Nephron progenitor cell (in vitro differentiated cells): ENCODE data around the gene TPPP2.

Experiments
- DNase-seq: peaks from one replicate; pipeline ENCODE4 v3.0.0; 2021
- H3K27ac Mint-ChIP-seq: 2 replicates; pipeline ENCODE4 v1.8.0; 2021; ENCODE audit warnings: mild to moderate bottlenecking, moderate library complexity, mixed read lengths
- H3K27me3 Mint-ChIP-seq: 2 replicates; pipeline ENCODE4 v1.8.0; 2021; ENCODE audit warnings: mild to moderate bottlenecking, low read depth, mixed read lengths; ENCODE audit not compliant: poor library complexity
- H3K36me3 Mint-ChIP-seq: 2 replicates; pipeline ENCODE4 v1.8.0; 2021; ENCODE audit warnings: low read depth, mixed read lengths
- H3K4me1 Mint-ChIP-seq: 2 replicates; pipeline ENCODE4 v1.8.0; 2021; ENCODE audit warnings: mixed read lengths
- H3K4me3 Mint-ChIP-seq: 2 replicates; pipeline ENCODE4 v1.8.0; 2021; ENCODE audit warnings: mild to moderate bottlenecking, moderate library complexity, mixed read lengths
- H3K9me3 Mint-ChIP-seq: 2 replicates; pipeline ENCODE4 v1.8.0; 2021; ENCODE audit warnings: mild to moderate bottlenecking, moderate library complexity, mixed read lengths
- CTCF ChIP-seq: fragments of 200-600 bp; sonication (generic); IDR thresholded peaks from 2 replicates; pipeline ENCODE4 v1.5.0; 2021; ENCODE audit warnings: antibody characterized with exemption

TPPP2 gene

GRCh38 chr14:21014761-21015190 is 15.2 kb upstream of the TPPP2 start:
- DNase-seq, result peak; percentile 91
- Mint-ChIP-seq H3K4me3 (no peak overlapping the region), H3K4me1 (peaks cover 37% of the 10 kb centered on the region), H3K9me3 (no peaks in the 10 kb centered on the region), H3K27me3 (peaks cover 22% of the 10 kb centered on the region), H3K27ac (no peak overlapping the region), H3K36me3 (peaks cover 13% of the 10 kb centered on the region)
- TF ChIP-seq CTCF, result peak; percentile 94

DNA sequence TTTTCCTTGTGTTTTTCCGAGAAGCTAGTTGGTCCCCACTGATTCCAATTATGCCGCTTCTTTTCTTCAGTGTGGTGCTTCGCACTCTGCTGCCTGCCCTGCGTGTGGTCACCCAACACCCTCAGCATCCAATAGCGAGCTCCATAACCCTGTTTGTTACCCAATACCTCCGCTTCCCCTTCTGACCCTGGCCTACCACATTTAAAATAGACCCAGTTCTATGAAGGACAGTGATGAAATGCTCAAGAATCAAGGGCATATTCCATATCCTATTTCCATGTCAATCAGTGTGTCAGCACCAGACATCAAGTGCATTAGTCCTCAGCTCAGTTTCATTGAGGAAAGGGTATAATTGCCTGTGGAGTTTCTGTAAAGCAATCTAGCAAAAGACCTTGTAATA is 14.7 kb upstream of the TPPP2 start:
- no peak for DNase-seq
- H3K36me3 Mint-ChIP-seq, result peaks cover 15% of the 10 kb centered on the region
- no peak overlapping the region for H3K4me3 Mint-ChIP-seq
- no peak overlapping the region for H3K27ac Mint-ChIP-seq
- no peak for TF ChIP-seq CTCF
- peaks cover 22% of the 10 kb centered on the region for H3K27me3 Mint-ChIP-seq
- H3K4me1 Mint-ChIP-seq, result peaks cover 37% of the 10 kb centered on the region
- H3K9me3 Mint-ChIP-seq, result no peaks in the 10 kb centered on the region

DNA sequence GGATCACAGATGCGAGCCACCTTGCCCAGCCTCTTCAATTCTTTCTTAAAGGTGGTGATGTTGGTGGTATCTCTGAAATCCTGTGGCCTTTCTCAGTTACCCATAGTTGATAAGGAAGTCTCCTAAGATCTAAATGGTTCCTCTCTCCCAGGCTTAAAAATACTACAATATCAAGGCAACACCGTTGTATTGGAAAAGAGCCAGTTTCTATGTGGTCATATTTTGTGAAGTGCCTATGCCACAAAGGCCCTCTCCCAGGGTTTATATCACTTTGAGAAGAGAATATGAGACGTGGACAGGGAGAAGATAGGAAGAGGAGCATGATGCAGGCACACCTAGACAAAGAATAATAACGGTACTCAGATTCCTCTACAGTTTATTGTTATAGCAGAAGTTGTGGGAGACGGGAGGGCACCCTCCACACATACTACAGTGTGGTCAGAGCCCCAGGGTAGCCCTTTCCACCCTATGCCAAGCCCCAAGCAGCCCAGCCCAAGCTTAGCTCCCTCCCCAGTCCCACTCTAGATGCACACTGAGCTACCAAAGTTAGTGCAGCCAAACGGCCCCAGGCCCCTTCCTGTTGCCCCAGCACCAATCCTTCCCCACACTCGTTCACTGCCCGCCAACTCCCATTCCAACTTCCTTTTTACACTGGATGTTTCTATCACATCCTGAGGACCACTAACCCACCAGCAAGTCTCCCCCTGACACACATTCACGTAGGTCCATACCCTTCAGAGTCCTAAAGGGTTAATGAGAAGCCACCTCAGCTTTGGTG is 13.4 kb upstream of the TPPP2 start:
- peaks cover 25% of the 10 kb centered on the region for H3K27me3 Mint-ChIP-seq
- no peak overlapping the region for H3K4me3 Mint-ChIP-seq
- peaks cover 37% of the 10 kb centered on the region for H3K4me1 Mint-ChIP-seq
- H3K36me3 Mint-ChIP-seq, result peaks cover 28% of the 10 kb centered on the region
- no peaks in the 10 kb centered on the region for H3K9me3 Mint-ChIP-seq
- H3K27ac Mint-ChIP-seq, result no peak overlapping the region
- no peak for TF ChIP-seq CTCF
- DNase-seq, result no peak

DNA sequence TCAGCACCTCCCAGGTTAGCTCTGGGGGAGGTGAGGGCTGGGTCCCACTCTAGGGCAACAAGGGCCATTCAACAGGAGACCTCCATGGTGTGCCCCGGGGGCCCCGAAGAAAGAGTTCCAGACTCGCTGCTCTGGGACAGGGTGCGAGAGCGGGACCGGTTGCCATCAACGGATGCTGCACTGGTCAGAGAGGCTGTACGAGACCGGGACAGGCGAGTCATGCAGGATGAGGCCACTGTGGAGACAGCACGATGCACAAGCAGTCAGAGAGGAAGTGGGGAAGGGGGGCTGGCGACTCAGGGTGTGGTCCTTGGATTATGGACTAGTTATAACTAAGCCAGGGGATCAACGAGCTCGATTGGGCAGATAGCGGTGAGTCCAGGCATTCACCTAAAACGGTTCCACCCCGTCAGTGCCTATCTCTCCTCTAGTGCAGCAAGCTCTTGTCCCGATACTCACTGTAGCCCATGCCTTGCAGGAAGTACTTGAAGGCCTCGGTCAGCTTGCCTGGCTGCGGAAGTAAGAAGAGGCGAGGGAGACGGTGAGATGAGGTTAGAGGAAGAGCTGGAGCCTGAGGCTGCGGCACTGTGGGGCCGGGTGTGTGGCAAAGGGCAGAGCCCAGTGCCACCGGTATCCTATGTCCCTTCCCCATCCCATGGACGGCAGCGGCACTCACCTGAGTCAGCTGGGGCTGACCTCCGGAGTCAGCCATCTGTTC is 12.3 kb upstream of the TPPP2 start:
- no peak for TF ChIP-seq CTCF
- Mint-ChIP-seq H3K4me1 (peaks cover 42% of the 10 kb centered on the region), H3K4me3 (no peak overlapping the region), H3K27ac (no peak overlapping the region), H3K9me3 (no peaks in the 10 kb centered on the region), H3K36me3 (peaks cover 36% of the 10 kb centered on the region), H3K27me3 (peaks cover 32% of the 10 kb centered on the region)
- no peak for DNase-seq

DNA sequence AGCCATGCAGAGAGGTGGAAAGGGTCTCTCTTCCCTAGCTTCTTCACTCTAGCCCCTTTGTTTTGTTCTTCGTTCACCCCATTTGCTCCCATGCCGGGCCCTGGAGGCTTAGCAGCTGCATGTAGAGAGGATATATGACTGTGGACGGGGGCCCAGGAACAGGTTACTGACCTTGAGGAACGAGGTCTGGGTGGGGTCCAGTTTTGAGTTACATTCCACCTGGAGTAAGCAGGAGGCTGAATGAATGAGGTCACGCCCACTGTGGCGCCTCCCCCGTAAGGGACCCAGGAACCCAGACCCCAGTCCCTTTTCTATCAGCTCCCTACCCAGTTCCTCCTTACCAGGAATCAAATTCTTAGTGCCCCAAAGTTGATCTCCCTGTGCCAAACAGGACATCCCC is 11.7 kb upstream of the TPPP2 start:
- Mint-ChIP-seq H3K4me1 (peaks cover 43% of the 10 kb centered on the region), H3K9me3 (no peaks in the 10 kb centered on the region), H3K4me3 (no peak overlapping the region), H3K27ac (no peak overlapping the region), H3K27me3 (peaks cover 38% of the 10 kb centered on the region), H3K36me3 (peaks cover 36% of the 10 kb centered on the region)
- TF ChIP-seq CTCF, result no peak
- no peak for DNase-seq
